GM18511 (cell line): ENCODE data around the gene ZBP1.

Experiments used
- ATAC-seq: cut with Tn5 transposase; IDR thresholded peaks from one replicate; pipeline ENCODE4 v1.9.1; 2021; ENCODE audit warnings: mild to moderate bottlenecking, moderate library complexity; ENCODE audit not compliant: unreplicated experiment

ZBP1 gene

GRCh38 chr20:57561356-57562279 lies 58.6 kb downstream of the ZBP1 start:
- ATAC-seq: no peak

GRCh38 chr20:57560554-57561355 lies 59.5 kb downstream of the ZBP1 start, which contains the start of gene PCK1:
Gene PCK1, plus strand, starts transcription at chr20:57561110. Its CDS starts 302 bp downstream, at chr20:57561412.
- no peak for ATAC-seq

- no peak for ATAC-seq
Observed at GRCh38 chr20:57559658-57560553, 60.3 kb downstream of the ZBP1 start.

- ATAC-seq: no peak
Observed at GRCh38 chr20:57559289-57559634, 61.0 kb downstream of the ZBP1 start.

- ATAC-seq: no peak
Observed at GRCh38 chr20:57558614-57559288, 61.5 kb downstream of the ZBP1 start.

GRCh38 chr20:57557926-57558613 lies 62.2 kb downstream of the ZBP1 start:
- ATAC-seq: no peak

GRCh38 chr20:57556980-57557274 lies 63.3 kb downstream of the ZBP1 start:
- ATAC-seq: no peak

GRCh38 chr20:57555457-57556184 lies 64.6 kb downstream of the ZBP1 start:
- ATAC-seq: no peak
